Tibial nerve (tissue), 4 donors: ENCODE measurements around the gene LRRC28. TPM values are rescaled to one million over a fixed set of nuclear protein-coding genes. Genes with fewer than 3 reads are reported as not detected.

ENCODE experiments used
- DNase-seq, 2 donors: peaks; one replicate each; pipeline ENCODE4 v3.0.0-alpha.2; 2019; ENCODE audit warnings: low spot score in 2 of 2
- H3K27ac ChIP-seq, 4 donors: fragments of 200-600 bp; sonication (generic) in 3 of 4; one replicate each; pipeline ENCODE4 v1.5.1; 2017 to 2019; ENCODE audit warnings: mild to moderate bottlenecking in 1 of 4
- H3K27me3 ChIP-seq, 2 donors: fragments of 200-600 bp; sonication (generic) in 1 of 2; one replicate each; pipeline versions ENCODE4 v1.5.1 to v1.6.0; 2017 to 2019
- H3K36me3 ChIP-seq, 3 donors: fragments of 200-600 bp; sonication (generic); one replicate each; pipeline ENCODE4 v1.5.1; 2018 to 2019
- H3K4me1 ChIP-seq, 4 donors: fragments of 200-600 bp; sonication (generic) in 3 of 4; one replicate each; pipeline ENCODE4 v1.5.1; 2017 to 2019
- H3K4me3 ChIP-seq, 4 donors: fragments of 200-600 bp; sonication (generic) in 3 of 4; one replicate each; pipeline ENCODE4 v1.5.1; 2017 to 2019; ENCODE audit warnings: mild to moderate bottlenecking in 1 of 4, moderate library complexity in 1 of 4
- H3K9me3 ChIP-seq, 4 donors: fragments of 200-600 bp; sonication (generic) in 3 of 4; one replicate each; pipeline ENCODE4 v1.5.1; 2017 to 2019
- EP300 ChIP-seq, 2 donors: sonication (generic); formaldehyde crosslinking; IDR thresholded peaks; one replicate each; pipeline ENCODE4 v1.6.1; 2017; ENCODE audit warnings: antibody characterized with exemption in 2 of 2, mild to moderate bottlenecking in 1 of 2
- POLR2A ChIP-seq, 2 donors: fragments of 450-650 bp; IDR thresholded peaks; one replicate each; pipeline ENCODE4 v1.6.1; 2017; ENCODE audit warnings: antibody characterized with exemption in 2 of 2, mild to moderate bottlenecking in 2 of 2, moderate library complexity in 2 of 2
- WGBS, 2 donors: methylation state at CpG; one replicate each; pipeline ENCODE4 v1.1.5; 2018; 5-methylcytosine and 5-hydroxymethylcytosine counted together
- total RNA-seq, 4 donors: library from RNA; depleted of rRNA; stranded (reverse); fragments of >200 nt; gene quantifications; one replicate each; pipeline ENCODE4 v1.1.0, GENCODE V29; 2016
- TF ChIP-seq, protein P1 (sequence below), 5 experiments: fragments of 200-600 bp in 3 of 5; fragments of 450-650 bp in 2 of 5; sonication (generic) in 3 of 5; IDR thresholded peaks; one replicate each; pipeline ENCODE4 v1.5.1; 2016 to 2019; ENCODE audit warnings: antibody characterized with exemption in 5 of 5, mild to moderate bottlenecking in 3 of 5, moderate library complexity in 2 of 5

The LRRC28 gene
- total RNA-seq, 4 donors from 2014 or later = 21.6 to 73.4 (median 33.5) TPM

DNA sequence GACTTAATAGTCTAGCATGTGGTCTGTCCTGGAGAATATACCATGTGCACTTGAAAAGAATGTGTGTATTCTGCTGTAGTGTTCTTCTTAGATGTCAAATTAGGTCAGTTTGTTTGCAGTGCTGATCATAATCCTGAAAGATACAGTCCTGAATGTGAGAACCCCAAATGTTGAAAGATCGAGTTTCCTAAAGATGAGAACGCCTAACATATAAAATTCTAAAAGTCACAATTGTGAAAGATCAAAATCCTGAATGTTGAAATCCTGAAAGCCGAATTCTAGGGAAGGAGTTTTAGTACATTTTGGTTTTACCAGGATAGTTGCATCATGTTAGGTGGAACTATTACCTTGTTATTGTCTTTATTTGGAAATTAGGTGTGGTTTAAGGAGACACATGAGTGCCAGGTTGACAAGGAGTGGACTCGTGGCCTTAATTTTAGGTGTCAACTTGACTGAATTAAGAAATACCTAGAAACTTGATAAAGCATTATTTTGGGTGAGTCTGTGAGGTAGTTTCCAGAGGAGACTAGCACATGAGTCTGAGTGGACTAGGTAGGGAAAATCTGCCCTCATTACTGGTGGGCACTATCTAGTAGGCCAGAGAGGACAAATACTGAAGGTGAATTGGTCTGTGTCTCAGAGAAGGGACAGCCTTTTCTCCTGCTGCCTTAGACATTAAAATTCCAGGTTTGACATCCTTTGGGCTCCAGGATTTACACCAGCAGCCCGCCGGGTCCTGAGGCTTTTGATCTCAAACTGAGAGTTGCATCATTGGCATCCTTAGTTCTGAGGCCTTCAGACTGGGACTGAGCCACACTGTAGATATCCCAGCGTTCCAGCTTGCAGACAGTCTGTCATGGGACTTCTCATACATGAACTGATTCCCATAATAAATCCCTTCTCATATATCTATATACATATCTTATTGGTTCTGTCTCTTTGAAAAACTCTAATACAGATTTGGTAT is 77.1 kb downstream of the LRRC28 start:
- Histone ChIP-seq H3K9me3 (no peaks in the 10 kb centered on the region), H3K27ac (no peak overlapping the region), H3K4me1 (no peaks in the 10 kb centered on the region), H3K27me3 (no peaks in the 10 kb centered on the region), H3K4me3 (no peak overlapping the region), H3K36me3 (no peaks in the 10 kb centered on the region)
- WGBS, 2 donors = 93% methylated on average over 7 of the region's 7 CpGs
- no peak for DNase-seq
- TF ChIP-seq EP300 (IDR thresholded peaks at IDR 0.05) (no peak), POLR2A (IDR thresholded peaks at IDR 0.05) (no peak)
- TF ChIP-seq, protein P1, sequence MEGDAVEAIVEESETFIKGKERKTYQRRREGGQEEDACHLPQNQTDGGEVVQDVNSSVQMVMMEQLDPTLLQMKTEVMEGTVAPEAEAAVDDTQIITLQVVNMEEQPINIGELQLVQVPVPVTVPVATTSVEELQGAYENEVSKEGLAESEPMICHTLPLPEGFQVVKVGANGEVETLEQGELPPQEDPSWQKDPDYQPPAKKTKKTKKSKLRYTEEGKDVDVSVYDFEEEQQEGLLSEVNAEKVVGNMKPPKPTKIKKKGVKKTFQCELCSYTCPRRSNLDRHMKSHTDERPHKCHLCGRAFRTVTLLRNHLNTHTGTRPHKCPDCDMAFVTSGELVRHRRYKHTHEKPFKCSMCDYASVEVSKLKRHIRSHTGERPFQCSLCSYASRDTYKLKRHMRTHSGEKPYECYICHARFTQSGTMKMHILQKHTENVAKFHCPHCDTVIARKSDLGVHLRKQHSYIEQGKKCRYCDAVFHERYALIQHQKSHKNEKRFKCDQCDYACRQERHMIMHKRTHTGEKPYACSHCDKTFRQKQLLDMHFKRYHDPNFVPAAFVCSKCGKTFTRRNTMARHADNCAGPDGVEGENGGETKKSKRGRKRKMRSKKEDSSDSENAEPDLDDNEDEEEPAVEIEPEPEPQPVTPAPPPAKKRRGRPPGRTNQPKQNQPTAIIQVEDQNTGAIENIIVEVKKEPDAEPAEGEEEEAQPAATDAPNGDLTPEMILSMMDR (IDR thresholded peaks at IDR 0.05) = no peak

DNA sequence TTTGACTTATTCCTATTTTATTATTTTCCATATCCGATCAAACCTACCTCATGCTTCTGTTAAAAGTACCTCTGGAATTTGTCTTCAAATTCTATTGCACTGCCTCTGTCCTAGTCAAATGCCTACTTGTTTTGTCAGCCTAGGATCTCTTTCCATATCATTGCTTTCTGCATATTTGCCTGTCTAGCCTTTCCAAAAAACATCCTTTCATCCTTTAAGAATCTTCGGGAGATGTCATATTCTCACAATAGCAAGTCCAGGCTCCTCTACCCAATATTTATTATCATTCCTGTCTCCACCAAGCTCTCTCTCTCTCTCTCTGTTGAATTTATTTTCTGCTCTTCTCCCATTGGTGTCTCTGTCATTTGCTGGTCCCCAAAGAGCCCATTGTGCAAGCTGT is 80.1 kb downstream of the LRRC28 start:
- DNase-seq = no peak
- TF ChIP-seq, protein P1 (IDR thresholded peaks at IDR 0.05) = no peak
- TF ChIP-seq POLR2A (IDR thresholded peaks at IDR 0.05) = no peak
- no peak for TF ChIP-seq EP300 (IDR thresholded peaks at IDR 0.05)
- Histone ChIP-seq H3K4me1 (no peaks in the 10 kb centered on the region), H3K27me3 (no peaks in the 10 kb centered on the region), H3K36me3 (peaks cover 0 to 5% (median 0%) of the 10 kb centered on the region in 3 donors), H3K27ac (no peak overlapping the region), H3K9me3 (no peaks in the 10 kb centered on the region), H3K4me3 (no peak overlapping the region)
- 93 to 94% methylated on average over 2 of the region's 2 CpGs for WGBS, 2 donors

DNA sequence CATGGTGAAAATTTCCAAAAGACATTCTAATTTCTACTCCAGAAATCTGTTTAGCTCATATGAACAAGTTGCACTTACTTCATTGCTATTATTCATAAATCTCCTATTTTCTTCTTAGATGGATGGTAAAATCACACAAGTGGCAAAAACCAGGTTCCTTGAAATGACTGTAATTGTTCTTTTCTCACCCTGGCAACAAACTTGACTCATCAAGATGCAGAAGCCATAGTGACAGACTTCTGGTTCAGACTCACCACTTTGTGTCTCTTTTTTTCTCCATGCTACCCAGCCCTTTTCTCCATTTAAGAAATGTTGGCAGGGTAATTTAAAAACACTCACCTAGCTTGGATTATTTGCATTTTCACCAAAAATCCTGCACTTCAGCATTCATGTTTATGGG is 82.1 kb downstream of the LRRC28 start:
- no peak for DNase-seq
- Histone ChIP-seq H3K9me3 (no peaks in the 10 kb centered on the region), H3K4me3 (no peak overlapping the region), H3K36me3 (peaks cover 0 to 16% (median 0%) of the 10 kb centered on the region in 3 donors), H3K27ac (no peak overlapping the region), H3K4me1 (no peaks in the 10 kb centered on the region), H3K27me3 (no peaks in the 10 kb centered on the region)
- TF ChIP-seq, protein P1 (IDR thresholded peaks at IDR 0.05) = no peak
- TF ChIP-seq EP300 (IDR thresholded peaks at IDR 0.05) (no peak), POLR2A (IDR thresholded peaks at IDR 0.05) (no peak)

DNA sequence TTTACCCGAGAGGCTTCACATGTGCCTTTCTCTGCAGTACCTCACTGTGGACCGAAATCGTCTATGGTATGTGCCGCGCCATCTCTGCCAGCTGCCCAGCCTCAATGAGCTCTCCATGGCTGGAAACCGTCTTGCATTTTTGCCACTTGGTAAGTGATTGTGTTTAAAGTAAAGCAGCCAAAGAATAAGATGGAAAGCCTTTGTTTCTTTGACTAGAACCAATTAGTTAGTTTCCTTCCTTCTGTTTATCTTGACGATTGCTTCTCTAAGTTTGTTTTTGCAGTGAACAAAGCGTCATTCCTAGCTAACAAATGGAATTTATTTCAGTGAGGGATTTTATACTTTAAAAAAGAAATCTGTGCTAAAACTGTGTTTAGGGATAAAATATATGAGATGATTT is 82.7 kb downstream of the LRRC28 start:
- WGBS, 2 donors = 89 to 92% methylated on average over 8 of the region's 8 CpGs
- DNase-seq = no peak
- Histone ChIP-seq H3K27me3 (no peaks in the 10 kb centered on the region), H3K36me3 (peaks cover 0 to 16% (median 0%) of the 10 kb centered on the region in 3 donors), H3K4me3 (no peak overlapping the region), H3K4me1 (no peaks in the 10 kb centered on the region), H3K27ac (no peak overlapping the region), H3K9me3 (no peaks in the 10 kb centered on the region)
- TF ChIP-seq POLR2A (IDR thresholded peaks at IDR 0.05) (no peak), EP300 (IDR thresholded peaks at IDR 0.05) (no peak)
- TF ChIP-seq, protein P1 (IDR thresholded peaks at IDR 0.05) = no peak

DNA sequence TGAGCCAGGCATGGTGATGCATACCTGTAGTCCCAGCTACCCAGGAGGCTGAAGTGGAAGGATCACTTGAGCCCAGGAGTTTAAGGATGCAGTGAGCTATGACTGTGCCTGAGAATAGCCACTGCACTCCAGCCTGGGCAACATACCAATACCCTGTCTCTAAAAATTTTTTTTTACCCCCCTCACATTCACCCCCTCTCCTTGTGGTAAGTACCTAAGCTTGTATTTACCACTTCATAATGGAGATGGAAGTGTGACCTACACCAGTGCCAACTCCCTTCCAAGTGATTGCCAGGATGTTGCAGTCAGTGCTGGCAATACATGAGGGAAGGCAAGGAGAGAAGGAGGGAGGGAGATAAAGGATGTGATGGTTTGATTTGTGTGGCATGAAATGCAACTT is 84.2 kb downstream of the LRRC28 start:
- Histone ChIP-seq H3K27me3 (no peaks in the 10 kb centered on the region), H3K4me3 (no peak overlapping the region), H3K4me1 (no peaks in the 10 kb centered on the region), H3K9me3 (no peaks in the 10 kb centered on the region), H3K27ac (no peak overlapping the region), H3K36me3 (peaks cover 0 to 16% (median 0%) of the 10 kb centered on the region in 3 donors)
- DNase-seq = no peak
- TF ChIP-seq, protein P1 (IDR thresholded peaks at IDR 0.05) = no peak
- TF ChIP-seq POLR2A (IDR thresholded peaks at IDR 0.05) (no peak), EP300 (IDR thresholded peaks at IDR 0.05) (no peak)
